K562 (cell line): Measurements from ENCODE around the gene TRAPPC12. TPM values are rescaled to one million over a fixed set of nuclear protein-coding genes. Genes with fewer than 3 reads are reported as not detected.

Experiments used
- ATAC-seq: fragments of 200-7000 bp; cut with Tn5 transposase; 3 replicates; pipeline ENCODE4 v1.9.1; 2020; ENCODE audit warnings: moderate library complexity
- BruUV-seq: library from RNA; stranded (reverse); fragments of 400-500 nt; replicated peaks from 2 replicates; lab custom pipeline; 2021; lab: Mats Ljungman, UMichigan
- CTCF ChIA-PET: fragments of 300-600 bp; formaldehyde crosslinking; extraction: SDS; loops from one replicate; lab custom pipeline; 2021; ENCODE audit warnings: low intra/inter-chr PET ratio; lab: Yijun Ruan, JAX
- POLR2A ChIA-PET: fragments of 300-600, 350-650 bp; sonication (Branson Sonifier 250); formaldehyde crosslinking; extraction: SDS; loops from one replicate; lab custom pipeline; 2021; ENCODE audit warnings: antibody characterized with exemption, inconsistent platforms; lab: Yijun Ruan, JAX
- DNase-seq, 4 experiments: peaks; one replicate each; pipeline versions ENCODE4 v3.0.0 to v3.0.0-alpha.2; 2011 to 2018; ENCODE audit warnings: low spot score in 3 of 4, mixed read lengths in 3 of 4; ENCODE audit errors: extremely low read depth in 1 of 4
- FAIRE-seq: peaks from 2 replicates; lab custom pipeline; 2011; peaks lifted over from hg19 to GRCh38; lab: Jason Lieb, UNC
- H2AFZ ChIP-seq: 2 replicates; pipeline ENCODE4 v1.6.0; 2011; ENCODE audit warnings: low read depth, low read length, control low read depth, inconsistent platforms
- H3K27ac ChIP-seq: fragments of 200-600 bp; 3 replicates; pipeline ENCODE4 v1.8.0; 2011; ENCODE audit warnings: low read depth, mild to moderate bottlenecking, control low read depth, inconsistent platforms, low read length, moderate library complexity, mixed read lengths; ENCODE audit errors: extremely low read depth
- H3K27me3 ChIP-seq, 2 experiments: fragments of 300-600 bp in 1 of 2; 2 replicates in 1 of 2; 3 replicates in 1 of 2; pipeline versions ENCODE4 v1.6.0 to v1.8.0; 2011; ENCODE audit warnings: inconsistent platforms in 2 of 2, low read length in 2 of 2, mild to moderate bottlenecking in 1 of 2, mixed read lengths in 1 of 2, moderate library complexity in 1 of 2; ENCODE audit not compliant: control insufficient read depth in 2 of 2, insufficient read depth in 2 of 2
- H3K36me3 ChIP-seq: fragments of 300-600 bp; 3 replicates; pipeline ENCODE4 v1.8.0; 2011; ENCODE audit warnings: mild to moderate bottlenecking, low read length, inconsistent platforms; ENCODE audit not compliant: control insufficient read depth, insufficient read depth
- H3K4me1 ChIP-seq, 2 experiments: fragments of 200-600 bp in 1 of 2; replicated peaks in 1 of 2; 2 replicates in 1 of 2; 3 replicates in 1 of 2; pipeline versions ENCODE4 v1.5.1 to v1.8.0; 2011; ENCODE audit warnings: inconsistent platforms in 2 of 2, low read length in 2 of 2, mild to moderate bottlenecking in 1 of 2, mixed read lengths in 1 of 2, moderate library complexity in 1 of 2; ENCODE audit not compliant: control insufficient read depth in 2 of 2, insufficient read depth in 2 of 2
- H3K4me2 ChIP-seq: 2 replicates; pipeline ENCODE4 v1.6.1; 2011; ENCODE audit warnings: low read length, control low read depth, inconsistent platforms, mixed read lengths; ENCODE audit not compliant: insufficient read depth
- H3K4me3 ChIP-seq: fragments of 200-600 bp; sonication (generic), shearing (Covaris generic); 2 replicates; pipeline ENCODE4 v1.5.1; 2016; ENCODE audit warnings: control low read depth, inconsistent platforms
- H3K79me2 ChIP-seq: fragments of 200-600 bp; 3 replicates; pipeline ENCODE4 v1.8.0; 2011; ENCODE audit warnings: low read length, inconsistent platforms; ENCODE audit not compliant: control insufficient read depth, insufficient read depth
- H3K9ac ChIP-seq, 2 experiments: 2 replicates each; pipeline versions ENCODE4 v1.6.0 to v1.6.1; 2011; ENCODE audit warnings: low read depth in 2 of 2, low read length in 2 of 2, control low read depth in 1 of 2, inconsistent platforms in 1 of 2, mild to moderate bottlenecking in 1 of 2, mixed read lengths in 1 of 2; ENCODE audit not compliant: insufficient read depth in 1 of 2
- H3K9me1 ChIP-seq: one replicate; pipeline ENCODE4 v1.6.0; 2011; ENCODE audit warnings: inconsistent platforms, mild to moderate bottlenecking, low read length, moderate library complexity; ENCODE audit not compliant: control insufficient read depth, insufficient read depth
- H3K9me3 ChIP-seq: replicated peaks from 2 replicates; pipeline ENCODE4 v1.5.1; 2011; ENCODE audit warnings: low read depth, low read length, inconsistent platforms; ENCODE audit not compliant: control insufficient read depth, insufficient read depth
- H4K20me1 ChIP-seq: replicated peaks from 2 replicates; pipeline ENCODE4 v1.6.1; 2011; ENCODE audit warnings: low read length, inconsistent platforms, mixed read lengths; ENCODE audit not compliant: control insufficient read depth, insufficient read depth
- ATF6 ChIP-seq: sonication (generic); formaldehyde crosslinking; IDR thresholded peaks from 2 replicates; pipeline ENCODE4 v1.4.0; 2020; ENCODE audit warnings: mild to moderate bottlenecking, missing genetic modification reagents
- KDM1A ChIP-seq, 2 experiments: fragments of 450-650 bp; IDR thresholded peaks; 2 replicates each; pipeline ENCODE4 v1.6.1; 2016; ENCODE audit warnings: mild to moderate bottlenecking in 2 of 2
- NBN ChIP-seq: fragments of 450-650 bp; IDR thresholded peaks from 2 replicates; pipeline ENCODE4 v1.6.1; 2016; ENCODE audit warnings: low read depth, mild to moderate bottlenecking
- SMARCE1 ChIP-seq: fragments of 450-650 bp; IDR thresholded peaks from 2 replicates; pipeline ENCODE4 v1.7.1; 2016; ENCODE audit warnings: mild to moderate bottlenecking
- ZNF253 ChIP-seq: fragments of 250-450 bp; sonication (Bioruptor Pico); conservative IDR thresholded peaks from 2 replicates; pipeline ENCODE4 v1.6.1; 2021; ENCODE audit warnings: mild to moderate bottlenecking
- ZNF699 ChIP-seq: fragments of 250-450 bp; sonication (Bioruptor Pico); IDR thresholded peaks from 2 replicates; pipeline ENCODE4 v1.8.0; 2021; ENCODE audit warnings: mild to moderate bottlenecking, moderate library complexity; ENCODE audit not compliant: insufficient replicate concordance
- ZNF780A ChIP-seq: fragments of 250-450 bp; sonication (Bioruptor Pico); IDR thresholded peaks from 2 replicates; pipeline ENCODE4 v1.5.0; 2021; ENCODE audit warnings: mild to moderate bottlenecking
- WGBS: fragments of 100-300 bp; shearing (Covaris generic); methylation state at CpG from one replicate; pipeline ENCODE4 v1.1.6; 2016; ENCODE audit warnings: low coverage, mixed read lengths; ENCODE audit not compliant: insufficient coverage; ENCODE audit errors: missing lambda C conversion rate; 5-methylcytosine and 5-hydroxymethylcytosine counted together
- in situ Hi-C: fragments of 300-500 bp; cut with MboI; formaldehyde crosslinking; loops from 4 replicates; pipeline ENCODE4 v1.15.0; 2018; ENCODE audit warnings: inconsistent platforms, mixed read lengths
- intact Hi-C: fragments of 100-400 bp; cut with micrococcal nuclease; formaldehyde crosslinking; loops from 2 replicates; pipeline ENCODE4 v1.14.2; 2022
- polyA plus RNA-seq, 8 experiments: library from polyadenylated mRNA; depleted of rRNA in 4 of 8; stranded (reverse) in 5 of 8; unstranded in 3 of 8; fragments of >200 nt; fragmentation: Nextera tagmentation in 2 of 8; fragmentation: Illumina TruSeq in 1 of 8; extraction: Ambion mirVana in 2 of 8; extraction: Trizol in 1 of 8; gene quantifications; 2 replicates each; pipeline versions ENCODE4 v1.2.1 to v1.2.3, GENCODE V29; 2011 to 2014; ENCODE audit warnings: inconsistent platforms in 1 of 8, missing spikeins in 1 of 8
- total RNA-seq, 7 experiments: library from RNA; depleted of rRNA in 6 of 7; stranded (reverse); fragments of >200 nt in 6 of 7; fragmentation: Illumina TruSeq in 2 of 7; extraction: Trizol in 2 of 7; gene quantifications; 2 replicates each; pipeline versions ENCODE4 v1.2.1 to v1.2.3, GENCODE V29; 2011 to 2021; ENCODE audit warnings: low replicate concordance in 1 of 7

The TRAPPC12 gene
- total and polyA plus RNA-seq, 9 of the 15 experiments (the other 6 are each of a cell fraction or from before 2014, with no cell fraction given), result 8.0 to 75.2 (median 39.1) TPM

DNA sequence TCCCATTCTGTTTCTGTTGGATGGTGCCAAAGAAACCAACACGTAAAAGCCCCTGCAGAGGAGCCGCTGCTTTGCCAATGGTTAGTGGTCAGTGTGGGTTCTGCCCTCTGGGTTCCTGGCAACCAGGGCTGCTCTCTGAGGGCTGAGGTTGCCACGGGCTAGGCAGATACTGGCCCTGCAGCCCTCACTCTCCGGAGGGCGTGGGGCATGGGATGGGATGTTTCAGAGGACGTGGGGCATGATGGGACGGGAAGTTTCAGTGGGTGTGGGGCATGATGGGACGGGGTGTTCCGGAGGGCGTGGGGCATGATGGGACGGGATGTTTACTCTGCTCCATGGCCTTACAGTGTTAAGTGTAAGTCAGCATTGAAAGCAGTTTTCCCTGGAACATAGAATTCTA lies 105.7 kb downstream of the TRAPPC12 start:
- POLR2A ChIA-PET, result no interaction called here
- Histone ChIP-seq H3K36me3 (no peaks in the 10 kb centered on the region; the same call in 1 of the 3 replicates), H3K4me3 (no peak overlapping the region), H4K20me1 (no peaks in the 10 kb centered on the region), H3K9me1 (no peaks in the 10 kb centered on the region), H2AFZ (no peak overlapping the region), H3K9me3 (peaks cover 1% of the 10 kb centered on the region), H3K4me2 (no peak overlapping the region), H3K4me1 (peaks cover 0 to 25% of the 10 kb centered on the region in 2 experiments; a peak in 2 of 5 replicates), H3K27ac (no peak overlapping the region), H3K27me3 (no peaks in the 10 kb centered on the region), H3K9ac (no peak overlapping the region), H3K79me2 (no peaks in the 10 kb centered on the region)
- CTCF ChIA-PET, result no interaction called here
- no TSS peak for BruUV-seq
- WGBS, result 88% methylated on average over 5 of the region's 11 CpGs
- in situ Hi-C loops, result no loop called here
- no peak for FAIRE-seq
- TF ChIP-seq ZNF253 (CRISPR knock-in tag), result no peak
- DNase-seq, result no peak
- ATAC-seq, result no peak
- intact Hi-C loops, result no loop called here

- WGBS, result 88% methylated on average over 26 of the region's 29 CpGs
- no peaks in the 10 kb centered on the region for H3K9me1 ChIP-seq
- no peak overlapping the region for H3K9ac ChIP-seq
- ChIA-PET POLR2A (no interaction called here), CTCF (no interaction called here)
- peaks cover 0 to 31% of the 10 kb centered on the region in 2 experiments; a peak in 2 of 5 replicates for H3K4me1 ChIP-seq
- H3K79me2 ChIP-seq, result no peaks in the 10 kb centered on the region
- in situ Hi-C loops, result no loop called here
- no peak overlapping the region for H3K4me3 ChIP-seq
- peaks cover 1% of the 10 kb centered on the region for H3K9me3 ChIP-seq
- no peak for ATAC-seq
- no peak for DNase-seq
- H3K4me2 ChIP-seq, result no peak overlapping the region
- H3K36me3 ChIP-seq, result no peaks in the 10 kb centered on the region; the same call in 2 of the 3 replicates
- intact Hi-C loops, result no loop called here
- no TSS peak for BruUV-seq
- no peaks in the 10 kb centered on the region for H4K20me1 ChIP-seq
- no peak for FAIRE-seq
- no peak overlapping the region for H3K27ac ChIP-seq
- no peaks in the 10 kb centered on the region for H3K27me3 ChIP-seq
- H2AFZ ChIP-seq, result no peak overlapping the region
- no peak for TF ChIP-seq ATF6 (CRISPR knock-in tag)
- TF ChIP-seq SMARCE1, result no peak
- TF ChIP-seq ZNF699 (CRISPR knock-in tag), result no peak
- no peak for TF ChIP-seq ZNF780A (CRISPR knock-in tag)
- no peak for TF ChIP-seq NBN
- TF ChIP-seq KDM1A (IDR thresholded peaks at IDR 0.05), result no peak
These were observed 106.8 kb downstream of the TRAPPC12 start for GRCh38 chr2:3486047-3487027.
